Measurements from ENCODE around the gene LHX4. TPM values are rescaled to one million over a fixed set of nuclear protein-coding genes. Genes with fewer than 3 reads are reported as not detected.

The LHX4 gene
- total and polyA plus RNA-seq, 2 donors from 2014 or later = 0.37 TPM; not detected in 1

GRCh38 chr1:180265201-180265600 lies 35.1 kb downstream of the LHX4 start:
- H3K4me3 ChIP-seq (ENCODE audit: low read length in 3 of 3) = no peak overlapping the region
- H3K27me3 ChIP-seq (ENCODE audit: control insufficient read depth, insufficient read depth, low read length) = no peaks in the 10 kb centered on the region
- H3K9ac ChIP-seq (ENCODE audit: low read length in 3 of 3) = no peak overlapping the region
- DNase-seq (no peak), FAIRE-seq (no peak)
- no peaks in the 10 kb centered on the region for H3K9me3 ChIP-seq (ENCODE audit: control insufficient read depth in 2 of 3, insufficient read depth in 1 of 3, low read length in 3 of 3)
- peaks cover 0 to 3% (median 0%) of the 10 kb centered on the region in 3 donors for H3K36me3 ChIP-seq (ENCODE audit: control insufficient read depth in 2 of 3, insufficient read depth in 3 of 3, low read length in 3 of 3)
- intact Hi-C loops (cut with DNase I) = no loop called here
- TF ChIP-seq, protein P1, sequence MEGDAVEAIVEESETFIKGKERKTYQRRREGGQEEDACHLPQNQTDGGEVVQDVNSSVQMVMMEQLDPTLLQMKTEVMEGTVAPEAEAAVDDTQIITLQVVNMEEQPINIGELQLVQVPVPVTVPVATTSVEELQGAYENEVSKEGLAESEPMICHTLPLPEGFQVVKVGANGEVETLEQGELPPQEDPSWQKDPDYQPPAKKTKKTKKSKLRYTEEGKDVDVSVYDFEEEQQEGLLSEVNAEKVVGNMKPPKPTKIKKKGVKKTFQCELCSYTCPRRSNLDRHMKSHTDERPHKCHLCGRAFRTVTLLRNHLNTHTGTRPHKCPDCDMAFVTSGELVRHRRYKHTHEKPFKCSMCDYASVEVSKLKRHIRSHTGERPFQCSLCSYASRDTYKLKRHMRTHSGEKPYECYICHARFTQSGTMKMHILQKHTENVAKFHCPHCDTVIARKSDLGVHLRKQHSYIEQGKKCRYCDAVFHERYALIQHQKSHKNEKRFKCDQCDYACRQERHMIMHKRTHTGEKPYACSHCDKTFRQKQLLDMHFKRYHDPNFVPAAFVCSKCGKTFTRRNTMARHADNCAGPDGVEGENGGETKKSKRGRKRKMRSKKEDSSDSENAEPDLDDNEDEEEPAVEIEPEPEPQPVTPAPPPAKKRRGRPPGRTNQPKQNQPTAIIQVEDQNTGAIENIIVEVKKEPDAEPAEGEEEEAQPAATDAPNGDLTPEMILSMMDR (IDR thresholded peaks at IDR 0.05; ENCODE audit: borderline replicate concordance, extremely low read depth, insufficient read depth) = no peak
- H3K4me1 ChIP-seq (ENCODE audit: control insufficient read depth in 2 of 3, insufficient read depth in 2 of 3, low read depth in 1 of 3, low read length in 3 of 3) = peaks cover 0 to 28% (median 20%) of the 10 kb centered on the region in 3 donors
- H3K27ac ChIP-seq (ENCODE audit: low read depth in 2 of 2, low read length in 2 of 2) = no peak overlapping the region

- Histone ChIP-seq H3K9ac (ENCODE audit: low read length in 3 of 3) (no peak overlapping the region), H3K9me3 (ENCODE audit: control insufficient read depth in 2 of 3, insufficient read depth in 1 of 3, low read length in 3 of 3) (no peaks in the 10 kb centered on the region), H3K4me1 (ENCODE audit: control insufficient read depth in 2 of 3, insufficient read depth in 2 of 3, low read depth in 1 of 3, low read length in 3 of 3) (peaks cover 0 to 34% (median 17%) of the 10 kb centered on the region in 3 donors), H3K27me3 (ENCODE audit: control insufficient read depth, insufficient read depth, low read length) (no peaks in the 10 kb centered on the region), H3K27ac (ENCODE audit: low read depth in 2 of 2, low read length in 2 of 2) (no peak overlapping the region), H3K36me3 (ENCODE audit: control insufficient read depth in 2 of 3, insufficient read depth in 3 of 3, low read length in 3 of 3) (peaks cover 0 to 3% (median 0%) of the 10 kb centered on the region in 3 donors), H3K4me3 (ENCODE audit: low read length in 3 of 3) (no peak overlapping the region)
- TF ChIP-seq, protein P1 (IDR thresholded peaks at IDR 0.05; ENCODE audit: borderline replicate concordance, extremely low read depth, insufficient read depth) = no peak
- DNase-seq = no peak
- FAIRE-seq = no peak
- intact Hi-C loops (cut with DNase I) = no loop called here
Measured at GRCh38 chr1:180265871-180266270, 35.8 kb downstream of the LHX4 start.

GRCh38 chr1:180266275-180267210 lies 36.5 kb downstream of the LHX4 start:
- no peak for FAIRE-seq
- TF ChIP-seq, protein P1 (IDR thresholded peaks at IDR 0.05; ENCODE audit: borderline replicate concordance, extremely low read depth, insufficient read depth) = no peak
- Histone ChIP-seq H3K4me3 (ENCODE audit: low read length in 3 of 3) (no peak overlapping the region), H3K4me1 (ENCODE audit: control insufficient read depth in 2 of 3, insufficient read depth in 2 of 3, low read depth in 1 of 3, low read length in 3 of 3) (peaks cover 0 to 31% (median 13%) of the 10 kb centered on the region in 3 donors), H3K27me3 (ENCODE audit: control insufficient read depth, insufficient read depth, low read length) (no peaks in the 10 kb centered on the region), H3K36me3 (ENCODE audit: control insufficient read depth in 2 of 3, insufficient read depth in 3 of 3, low read length in 3 of 3) (peaks cover 0 to 3% (median 0%) of the 10 kb centered on the region in 3 donors), H3K9ac (ENCODE audit: low read length in 3 of 3) (no peak overlapping the region), H3K9me3 (ENCODE audit: control insufficient read depth in 2 of 3, insufficient read depth in 1 of 3, low read length in 3 of 3) (no peaks in the 10 kb centered on the region), H3K27ac (ENCODE audit: low read depth in 2 of 2, low read length in 2 of 2) (no peak overlapping the region)
- intact Hi-C loops (cut with DNase I) = no loop called here
- DNase-seq = no peak
